CD14-positive monocyte (primary cell): ENCODE results near the gene PTPN12. TPM values are rescaled to one million over a fixed set of nuclear protein-coding genes. Genes with fewer than 3 reads are reported as not detected.

Experiments used
- DNase-seq, 3 donors: peaks; one replicate each; pipeline ENCODE4 v3.0.0-alpha.2; 2011 to 2022
- H2AFZ ChIP-seq: 2 replicates; pipeline ENCODE4 v1.6.0; 2012; ENCODE audit warnings: mild to moderate bottlenecking, low read depth, low read length, inconsistent platforms; ENCODE audit not compliant: insufficient read depth, poor library complexity, severe bottlenecking
- H3K27ac ChIP-seq, 2 donors: 1 replicate in 1 of 2; 2 replicates in 1 of 2; pipeline ENCODE4 v1.5.1; 2012 to 2013; ENCODE audit warnings: low read length in 2 of 2, control low read depth in 1 of 2, inconsistent platforms in 1 of 2, low read depth in 1 of 2, mild to moderate bottlenecking in 1 of 2
- H3K27me3 ChIP-seq, 2 donors: one replicate each; pipeline versions ENCODE4 v1.6.0 to v1.6.1; 2011 to 2013; ENCODE audit warnings: low read length in 2 of 2; ENCODE audit not compliant: control insufficient read depth in 2 of 2, insufficient read depth in 2 of 2
- H3K36me3 ChIP-seq, 2 donors: replicated peaks in 1 of 2; 1 replicate in 1 of 2; 2 replicates in 1 of 2; pipeline versions ENCODE4 v1.5.1 to v1.6.1; 2012 to 2013; ENCODE audit warnings: low read length in 2 of 2, control low read depth in 1 of 2, inconsistent platforms in 1 of 2, mild to moderate bottlenecking in 1 of 2; ENCODE audit not compliant: insufficient read depth in 2 of 2, control insufficient read depth in 1 of 2
- H3K4me1 ChIP-seq, 2 donors: 1 replicate in 1 of 2; 2 replicates in 1 of 2; pipeline versions ENCODE4 v1.5.1 to v1.6.1; 2012 to 2013; ENCODE audit warnings: low read length in 2 of 2, control low read depth in 1 of 2, inconsistent platforms in 1 of 2, mild to moderate bottlenecking in 1 of 2, moderate library complexity in 1 of 2; ENCODE audit not compliant: insufficient read depth in 2 of 2, control insufficient read depth in 1 of 2
- H3K4me2 ChIP-seq: replicated peaks from 2 replicates; pipeline ENCODE3; 2012; ENCODE audit warnings: low read length, moderate library complexity, mild to moderate bottlenecking; ENCODE audit not compliant: poor library complexity, severe bottlenecking; ENCODE audit errors: extremely low read depth
- H3K4me3 ChIP-seq, 3 experiments: fragments of 200-600 bp in 1 of 3; sonication (generic) in 1 of 3; replicated peaks in 1 of 3; 1 replicate in 2 of 3; 2 replicates in 1 of 3; pipeline ENCODE4 v1.5.1; 2011 to 2013; ENCODE audit warnings: low read length in 3 of 3, mild to moderate bottlenecking in 3 of 3, control low read depth in 2 of 3, low read depth in 2 of 3, inconsistent platforms in 1 of 3, moderate library complexity in 1 of 3
- H3K79me2 ChIP-seq: 2 replicates; pipeline ENCODE4 v1.6.0; 2012; ENCODE audit warnings: mild to moderate bottlenecking, control low read depth, inconsistent platforms, low read length, moderate library complexity; ENCODE audit not compliant: insufficient read depth
- H3K9ac ChIP-seq: 2 replicates; pipeline ENCODE4 v1.6.0; 2017; ENCODE audit warnings: low read length, mild to moderate bottlenecking; ENCODE audit not compliant: insufficient read depth, poor library complexity, severe bottlenecking
- H3K9me3 ChIP-seq, 2 donors: replicated peaks in 1 of 2; 1 replicate in 1 of 2; 2 replicates in 1 of 2; pipeline versions ENCODE4 v1.5.1 to v1.6.1; 2012 to 2013; ENCODE audit warnings: low read length in 2 of 2, control low read depth in 1 of 2; ENCODE audit not compliant: control insufficient read depth in 1 of 2, insufficient read depth in 1 of 2
- H4K20me1 ChIP-seq: 2 replicates; pipeline ENCODE4 v1.6.0; 2012; ENCODE audit warnings: mild to moderate bottlenecking, low read length, control low read depth, moderate library complexity; ENCODE audit not compliant: insufficient read depth
- H3K27ac Mint-ChIP-seq, 7 donors: one replicate each; pipeline ENCODE4 v1.8.0; 2020; ENCODE audit warnings: mild to moderate bottlenecking in 7 of 7, mixed read lengths in 7 of 7, moderate library complexity in 6 of 7, inconsistent platforms in 2 of 7
- H3K27me3 Mint-ChIP-seq, 3 donors: one replicate each; pipeline ENCODE4 v1.8.0; 2021 to 2022; ENCODE audit warnings: low read depth in 3 of 3, mild to moderate bottlenecking in 3 of 3, mixed read lengths in 3 of 3, moderate library complexity in 3 of 3, inconsistent platforms in 1 of 3
- H3K36me3 Mint-ChIP-seq, 2 donors: one replicate each; pipeline ENCODE4 v1.8.0; 2020; ENCODE audit warnings: mixed read lengths in 2 of 2, inconsistent platforms in 1 of 2, mild to moderate bottlenecking in 1 of 2
- H3K4me1 Mint-ChIP-seq: one replicate; pipeline ENCODE4 v1.8.0; 2020; ENCODE audit warnings: mild to moderate bottlenecking, mixed read lengths
- H3K4me3 Mint-ChIP-seq, 2 donors: one replicate each; pipeline ENCODE4 v1.8.0; 2020; ENCODE audit warnings: mild to moderate bottlenecking in 2 of 2, mixed read lengths in 2 of 2, moderate library complexity in 1 of 2
- H3K9me3 Mint-ChIP-seq, 7 donors: one replicate each; pipeline ENCODE4 v1.8.0; 2020 to 2022; ENCODE audit warnings: mixed read lengths in 7 of 7, mild to moderate bottlenecking in 6 of 7, moderate library complexity in 6 of 7, inconsistent platforms in 2 of 7
- CTCF ChIP-seq: fragments of 200-600 bp; IDR thresholded peaks from one replicate; pipeline ENCODE4 v1.8.0; 2022; ENCODE audit warnings: antibody characterized with exemption, mild to moderate bottlenecking
- WGBS: methylation state at CpG from one replicate; pipeline ENCODE4 v1.1.5; 2013; ENCODE audit warnings: missing lambda C conversion rate; ENCODE audit not compliant: insufficient coverage; 5-methylcytosine and 5-hydroxymethylcytosine counted together
- intact Hi-C, 2 donors: fragments of 100-400 bp; cut with micrococcal nuclease; formaldehyde crosslinking; loops; one replicate each; pipeline versions ENCODE4 v1.15.0 to v1.15.1; 2023
- polyA plus RNA-seq, 3 donors: library from polyadenylated mRNA; depleted of rRNA in 1 of 3; unstranded in 2 of 3; stranded (reverse) in 1 of 3; fragments of 300-500 nt in 2 of 3; fragments of >200 nt in 1 of 3; fragmentation: Illumina TruSeq in 2 of 3; gene quantifications; 1 replicate in 2 of 3; 2 replicates in 1 of 3; pipeline ENCODE4 v1.2.3, GENCODE V29; 2012 to 2021

Gene PTPN12
- polyA plus RNA-seq, 3 donors = 6.6 to 36.7 (median 11.8) TPM

DNA sequence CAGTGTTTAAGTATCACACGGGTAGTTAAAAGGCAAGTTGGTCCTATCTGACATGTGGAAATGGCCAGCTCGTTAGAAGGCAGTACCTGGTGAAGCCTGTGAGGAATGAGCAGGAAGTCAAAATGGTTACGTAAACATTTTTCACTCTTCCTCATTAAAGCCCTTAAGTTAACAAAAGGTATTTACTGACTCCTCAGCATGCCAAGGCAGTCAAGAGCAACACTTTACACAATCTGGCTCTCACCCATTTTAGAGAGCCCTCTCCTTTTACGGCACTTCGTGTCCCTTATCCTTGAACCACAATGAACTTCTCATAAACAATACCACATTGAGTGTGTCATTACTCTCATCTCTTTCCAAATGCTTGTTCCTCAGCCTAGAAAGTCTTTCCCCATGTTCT lies 148.1 kb downstream of the PTPN12 start:
- peaks cover 0 to 3% (median 0%) of the 10 kb centered on the region in 7 donors for H3K9me3 Mint-ChIP-seq
- H3K79me2 ChIP-seq = peaks cover 9% of the 10 kb centered on the region
- H3K27me3 Mint-ChIP-seq = no peaks in the 10 kb centered on the region
- H3K36me3 ChIP-seq = peaks cover 5 to 25% of the 10 kb centered on the region in 2 donors
- H3K9me3 ChIP-seq = no peaks in the 10 kb centered on the region
- H4K20me1 ChIP-seq = no peaks in the 10 kb centered on the region
- no peak overlapping the region for H2AFZ ChIP-seq
- peak overlapping the region; percentile 66 to 86 (median 84) for H3K27ac Mint-ChIP-seq
- peaks cover 23 to 28% of the 10 kb centered on the region in 2 donors for H3K36me3 Mint-ChIP-seq
- peak overlapping the region; percentile 20 for H3K4me2 ChIP-seq
- peak overlapping the region in 1 of 2 donors; percentile 57 for H3K27ac ChIP-seq
- intact Hi-C loops = no loop called here
- TF ChIP-seq CTCF = no peak
- peak; percentile 39 to 72 (median 52) for DNase-seq
- no peak overlapping the region for H3K4me3 ChIP-seq
- H3K27me3 ChIP-seq = no peaks in the 10 kb centered on the region
- H3K4me1 Mint-ChIP-seq = peaks cover 30% of the 10 kb centered on the region
- peaks cover 14 to 18% of the 10 kb centered on the region in 2 donors for H3K4me1 ChIP-seq
- no peak overlapping the region for H3K9ac ChIP-seq
- 4% methylated on average over 3 of the region's 5 CpGs for WGBS
- peak overlapping the region in 1 of 2 donors; percentile 69 for H3K4me3 Mint-ChIP-seq

DNA sequence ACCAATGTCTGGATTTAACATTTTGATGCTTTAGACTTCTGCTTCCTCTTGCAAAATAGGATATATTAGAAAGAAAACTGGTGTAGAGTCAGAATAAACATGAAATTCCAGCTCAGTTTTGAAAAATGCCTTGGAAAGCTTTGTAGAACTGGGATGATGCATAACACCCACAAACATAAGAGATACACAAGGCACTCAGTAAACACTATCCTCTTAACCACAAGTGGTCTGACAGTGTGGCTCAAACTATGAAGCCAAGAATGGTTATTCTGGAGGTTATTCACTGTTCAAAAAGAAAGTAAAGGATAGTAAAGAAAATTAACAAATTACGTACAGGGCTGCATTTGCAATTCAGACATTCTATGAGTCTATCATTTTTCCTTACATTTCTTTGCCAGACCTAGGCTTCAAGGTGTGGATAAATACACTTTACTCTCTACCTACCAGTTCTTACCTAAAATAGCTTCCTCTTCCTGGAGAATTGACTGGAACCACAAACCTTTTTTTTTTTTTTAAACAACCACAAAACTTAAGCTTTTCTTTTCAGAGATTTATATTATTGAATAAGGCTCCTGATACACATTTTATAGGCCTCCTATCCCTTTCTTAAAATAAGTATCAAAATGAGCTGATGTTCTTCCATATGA lies 150.1 kb downstream of the PTPN12 start:
- DNase-seq = no peak
- no peaks in the 10 kb centered on the region for H3K27me3 ChIP-seq
- H2AFZ ChIP-seq = no peak overlapping the region
- peaks cover 19% of the 10 kb centered on the region for H3K79me2 ChIP-seq
- H3K9me3 Mint-ChIP-seq = peaks cover 0 to 3% (median 0%) of the 10 kb centered on the region in 7 donors
- no peak overlapping the region for H3K4me3 ChIP-seq
- intact Hi-C loops = no loop called here
- H3K27me3 Mint-ChIP-seq = no peaks in the 10 kb centered on the region
- peaks cover 23 to 31% of the 10 kb centered on the region in 2 donors for H3K36me3 Mint-ChIP-seq
- no peak overlapping the region for H3K4me2 ChIP-seq
- H3K27ac Mint-ChIP-seq = no peak overlapping the region
- H3K4me1 ChIP-seq = peaks cover 14 to 18% of the 10 kb centered on the region in 2 donors
- no peak overlapping the region for H3K27ac ChIP-seq
- no peak overlapping the region for H3K9ac ChIP-seq
- H3K4me3 Mint-ChIP-seq = no peak overlapping the region
- H3K36me3 ChIP-seq = peaks cover 5 to 17% of the 10 kb centered on the region in 2 donors
- no peak for TF ChIP-seq CTCF
- peaks cover 30% of the 10 kb centered on the region for H3K4me1 Mint-ChIP-seq
- no CpG with 5 or more reads among the region's 1 CpG for WGBS
- no peaks in the 10 kb centered on the region for H3K9me3 ChIP-seq
- H4K20me1 ChIP-seq = no peaks in the 10 kb centered on the region
